ENCODE results near the gene GPA33.

GPA33 gene, protein sequence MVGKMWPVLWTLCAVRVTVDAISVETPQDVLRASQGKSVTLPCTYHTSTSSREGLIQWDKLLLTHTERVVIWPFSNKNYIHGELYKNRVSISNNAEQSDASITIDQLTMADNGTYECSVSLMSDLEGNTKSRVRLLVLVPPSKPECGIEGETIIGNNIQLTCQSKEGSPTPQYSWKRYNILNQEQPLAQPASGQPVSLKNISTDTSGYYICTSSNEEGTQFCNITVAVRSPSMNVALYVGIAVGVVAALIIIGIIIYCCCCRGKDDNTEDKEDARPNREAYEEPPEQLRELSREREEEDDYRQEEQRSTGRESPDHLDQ

GRCh38 chr1:167090314-167090942, at the start of gene GPA33:
Gene GPA33, minus strand, starts transcription at chr1:167090377. Its CDS starts 90 bp downstream, at chr1:167090287.
- no peak for TF ChIP-seq CTCF (IDR thresholded peaks at IDR 0.05; ENCODE audit: insufficient read depth, low read length, poor library complexity, severe bottlenecking)
- DNase-seq (ENCODE audit: extremely low read depth, insufficient read length) = no peak
- Histone ChIP-seq H3K36me3 (ENCODE audit: control insufficient read depth, insufficient read depth, low read length) (no peaks in the 10 kb centered on the region), H3K27me3 (replicated peaks; ENCODE audit: control insufficient read depth, insufficient read depth, low read length) (no peaks in the 10 kb centered on the region), H3K4me3 (replicated peaks; ENCODE audit: low read depth, low read length) (no peak within 1 kb of the TSS)

DNA sequence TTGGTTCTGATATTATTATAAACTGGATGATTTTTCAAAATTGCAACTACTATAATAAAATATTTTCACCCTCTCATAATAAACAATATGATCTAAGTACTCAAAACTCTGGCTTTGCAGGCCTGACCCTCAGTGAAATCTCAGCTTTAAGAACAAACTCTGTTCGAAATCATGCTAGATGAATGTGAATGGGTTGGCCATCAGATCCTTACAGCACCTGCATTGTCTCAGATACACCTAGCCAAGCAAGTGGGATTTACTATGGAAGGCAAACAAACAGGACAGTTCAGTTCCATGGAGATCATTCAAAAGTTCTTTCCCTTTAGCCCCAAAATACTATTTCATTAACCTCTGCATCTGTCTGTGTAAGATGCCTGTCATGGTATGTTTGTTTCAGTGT, 48.5 kb upstream of the GPA33 start:
- no peak for TF ChIP-seq CTCF (IDR thresholded peaks at IDR 0.05; ENCODE audit: insufficient read depth, low read length, poor library complexity, severe bottlenecking)
- DNase-seq (ENCODE audit: extremely low read depth, insufficient read length) = no peak
- no peaks in the 10 kb centered on the region for H3K36me3 ChIP-seq (ENCODE audit: control insufficient read depth, insufficient read depth, low read length)
- no peak overlapping the region for H3K4me3 ChIP-seq (replicated peaks; ENCODE audit: low read depth, low read length)
- H3K27me3 ChIP-seq (replicated peaks; ENCODE audit: control insufficient read depth, insufficient read depth, low read length) = no peaks in the 10 kb centered on the region; the same call in 1 of the 2 replicates

DNA sequence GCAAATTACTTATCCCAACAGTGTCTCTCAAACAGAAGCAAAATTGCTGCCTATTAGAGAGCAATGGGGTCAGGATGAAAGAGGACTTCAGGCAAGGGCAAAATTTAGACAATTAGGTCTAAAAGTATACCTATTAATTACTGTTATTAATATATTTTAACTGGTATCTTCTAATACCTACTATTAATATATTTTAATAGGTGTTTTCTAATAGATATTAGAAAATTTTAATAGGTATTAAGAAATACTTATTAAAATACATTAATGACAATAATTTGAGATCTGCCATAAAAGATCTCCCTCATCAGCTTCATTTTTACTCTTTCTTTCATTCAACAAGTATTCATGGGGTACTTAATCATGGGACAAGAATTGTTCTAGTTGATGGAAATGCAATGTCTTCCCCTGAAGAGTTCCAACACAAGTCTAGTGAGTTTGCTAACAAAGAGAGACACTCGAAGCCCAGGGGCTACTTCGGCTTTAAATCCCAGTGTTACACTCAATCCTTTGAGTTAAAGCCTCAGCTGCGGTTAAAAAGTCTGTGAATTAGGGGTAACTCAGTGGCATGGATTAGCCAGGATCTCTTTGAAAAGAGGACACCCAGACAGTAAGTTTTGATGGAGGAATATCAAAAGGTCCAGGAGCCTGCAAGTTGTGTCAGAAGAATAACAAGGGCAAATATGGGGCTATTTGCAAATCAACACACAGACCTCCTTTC, 47.8 kb upstream of the GPA33 start:
- Histone ChIP-seq H3K36me3 (ENCODE audit: control insufficient read depth, insufficient read depth, low read length) (no peaks in the 10 kb centered on the region), H3K27me3 (replicated peaks; ENCODE audit: control insufficient read depth, insufficient read depth, low read length) (no peaks in the 10 kb centered on the region; the same call in 1 of the 2 replicates), H3K4me3 (replicated peaks; ENCODE audit: low read depth, low read length) (no peak overlapping the region)
- TF ChIP-seq CTCF (IDR thresholded peaks at IDR 0.05; ENCODE audit: insufficient read depth, low read length, poor library complexity, severe bottlenecking) = no peak
- no peak for DNase-seq (ENCODE audit: extremely low read depth, insufficient read length)

GRCh38 chr1:167137332-167137781, 47.2 kb upstream of the GPA33 start:
- no peak for DNase-seq (ENCODE audit: extremely low read depth, insufficient read length)
- no peaks in the 10 kb centered on the region; the same call in 1 of the 2 replicates for H3K27me3 ChIP-seq (replicated peaks; ENCODE audit: control insufficient read depth, insufficient read depth, low read length)
- TF ChIP-seq CTCF (IDR thresholded peaks at IDR 0.05; ENCODE audit: insufficient read depth, low read length, poor library complexity, severe bottlenecking) = no peak
- H3K4me3 ChIP-seq (replicated peaks; ENCODE audit: low read depth, low read length) = no peak overlapping the region
- no peaks in the 10 kb centered on the region for H3K36me3 ChIP-seq (ENCODE audit: control insufficient read depth, insufficient read depth, low read length)

DNA sequence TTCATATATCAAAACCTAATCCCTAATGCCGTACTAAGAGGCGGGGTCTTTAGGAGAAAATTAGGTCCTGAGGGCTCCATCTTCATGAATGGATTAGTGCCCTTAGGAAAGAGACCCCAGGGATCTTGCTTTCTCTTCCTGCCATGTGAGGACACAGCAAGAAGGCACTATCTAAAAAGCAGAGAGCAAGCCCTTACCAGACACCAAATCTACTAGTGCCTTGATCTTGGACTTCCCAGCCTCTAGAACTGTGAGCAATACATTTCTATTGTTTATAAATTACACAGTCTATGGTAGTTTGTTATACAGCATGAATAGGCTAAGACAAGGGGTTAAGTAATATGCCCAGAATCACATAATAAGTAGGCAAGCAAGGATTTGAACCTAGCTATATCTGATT, 46.6 kb upstream of the GPA33 start:
- no peaks in the 10 kb centered on the region; the same call in 1 of the 2 replicates for H3K27me3 ChIP-seq (replicated peaks; ENCODE audit: control insufficient read depth, insufficient read depth, low read length)

More for the DNA sequence above, 46.6 kb upstream of the GPA33 start:
- H3K4me3 ChIP-seq (replicated peaks; ENCODE audit: low read depth, low read length) = no peak overlapping the region
- H3K36me3 ChIP-seq (ENCODE audit: control insufficient read depth, insufficient read depth, low read length) = no peaks in the 10 kb centered on the region
- no peak for TF ChIP-seq CTCF (IDR thresholded peaks at IDR 0.05; ENCODE audit: insufficient read depth, low read length, poor library complexity, severe bottlenecking)
- DNase-seq (ENCODE audit: extremely low read depth, insufficient read length) = no peak
